ENCODE results near the gene PPP1R13B. TPM values are rescaled to one million over a fixed set of nuclear protein-coding genes. Genes with fewer than 3 reads are reported as not detected.

PPP1R13B gene
- polyA plus RNA-seq, 1 of the 3 experiments (the other 2 are of a cell fraction) = 5.7 TPM

GRCh38 chr14:103867020-103867419 is 19.6 kb upstream of the PPP1R13B start:
- Histone ChIP-seq H2AFZ (ENCODE audit: low read depth) (no peak overlapping the region), H3K4me1 (ENCODE audit: control insufficient read depth in 1 of 2, insufficient read depth in 2 of 2, low read depth in 1 of 2, low read length in 1 of 2) (peaks cover 0 to 14% of the 10 kb centered on the region in 2 experiments; a peak in 1 of 4 replicates), H3K79me2 (ENCODE audit: insufficient read depth) (no peaks in the 10 kb centered on the region), H3K4me3 (ENCODE audit: low read depth in 2 of 2, low read length in 1 of 2) (no peak overlapping the region), H3F3A (replicated peaks; ENCODE audit: insufficient read depth) (no peaks in the 10 kb centered on the region), H3K9me3 (no peaks in the 10 kb centered on the region), H3K27me3 (ENCODE audit: insufficient read depth) (no peaks in the 10 kb centered on the region; the same call in 1 of the 2 replicates), H3K4me2 (no peak overlapping the region), H3K36me3 (replicated peaks in 1 of 2; ENCODE audit: control insufficient read depth in 1 of 2, insufficient read depth in 2 of 2, low read length in 1 of 2) (no peaks in the 10 kb centered on the region), H3K9me2 (no peaks in the 10 kb centered on the region), H3K9ac (no peak overlapping the region), H4K20me1 (ENCODE audit: insufficient read depth) (no peaks in the 10 kb centered on the region), H3K27ac (ENCODE audit: low read depth in 2 of 2, low read length in 1 of 2) (no peak overlapping the region)
- TF ChIP-seq IRF3 (IDR thresholded peaks at IDR 0.05; ENCODE audit: low read depth, low read length) (no peak), SIN3A (IDR thresholded peaks at IDR 0.05; ENCODE audit: borderline replicate concordance, low read depth, low read length) (no peak), CHD2 (IDR thresholded peaks at IDR 0.05; ENCODE audit: low read length, partially characterized antibody) (no peak), NRF1 (IDR thresholded peaks at IDR 0.05; ENCODE audit: low read depth, low read length) (no peak), TCF12 (IDR thresholded peaks at IDR 0.05) (no peak)
- peak; percentile 21 for DNase-seq
- WGBS (ENCODE audit: low lambda C conversion rate) = 100% methylated on average over 1 of the region's 10 CpGs
- CTCF ChIA-PET = interaction anchor here (0.9 to 2.9 kb wide), 2 partner anchors 43 to 55 kb away, joined by 3 to 10 read pairs; no protein-coding TSS in a partner anchor
- POLR2A ChIA-PET = interaction anchor here (0.8 kb wide), 1 partner anchor 11 kb away, joined by 3 read pairs; no protein-coding TSS in a partner anchor

DNA sequence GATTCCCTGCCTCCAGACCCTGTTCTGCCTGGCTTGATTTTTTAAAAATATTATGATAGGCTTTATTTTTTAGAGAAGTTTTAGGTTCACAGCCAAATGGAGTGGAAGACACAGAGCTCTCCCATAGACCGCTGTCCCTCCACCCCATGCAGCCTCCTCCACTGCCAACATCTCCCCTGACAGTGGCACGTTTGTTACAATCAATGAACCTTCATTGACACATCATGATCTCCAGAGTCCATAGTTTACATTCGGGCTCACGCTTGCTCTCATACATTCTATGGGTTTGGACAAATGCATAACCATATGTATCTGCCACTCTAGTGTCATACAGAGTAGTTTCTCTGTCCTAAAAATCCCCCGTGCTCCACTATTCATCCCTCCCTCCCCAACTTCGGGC is 15.9 kb upstream of the PPP1R13B start:
- Histone ChIP-seq H3K9me3 (no peaks in the 10 kb centered on the region), H3K4me3 (ENCODE audit: low read depth in 2 of 2, low read length in 1 of 2) (no peak overlapping the region), H2AFZ (ENCODE audit: low read depth) (no peak overlapping the region), H3K4me1 (ENCODE audit: control insufficient read depth in 1 of 2, insufficient read depth in 2 of 2, low read depth in 1 of 2, low read length in 1 of 2) (peaks cover 0 to 5% of the 10 kb centered on the region in 2 experiments; a peak in 1 of 4 replicates), H3F3A (replicated peaks; ENCODE audit: insufficient read depth) (no peaks in the 10 kb centered on the region), H4K20me1 (ENCODE audit: insufficient read depth) (no peaks in the 10 kb centered on the region), H3K9ac (no peak overlapping the region), H3K4me2 (no peak overlapping the region), H3K27ac (ENCODE audit: low read depth in 2 of 2, low read length in 1 of 2) (no peak overlapping the region), H3K36me3 (replicated peaks in 1 of 2; ENCODE audit: control insufficient read depth in 1 of 2, insufficient read depth in 2 of 2, low read length in 1 of 2) (no peaks in the 10 kb centered on the region), H3K79me2 (ENCODE audit: insufficient read depth) (no peaks in the 10 kb centered on the region), H3K27me3 (ENCODE audit: insufficient read depth) (no peaks in the 10 kb centered on the region; the same call in 1 of the 2 replicates), H3K9me2 (no peaks in the 10 kb centered on the region)
- ChIA-PET POLR2A (no interaction called here), CTCF (interaction anchor here (1.0 kb wide), 1 partner anchor 10 kb away, joined by 3 read pairs; no protein-coding TSS in a partner anchor)
- DNase-seq = no peak
- no peak for TF ChIP-seq SIN3A (IDR thresholded peaks at IDR 0.05; ENCODE audit: borderline replicate concordance, low read depth, low read length)
- TF ChIP-seq USF1 (IDR thresholded peaks at IDR 0.05; ENCODE audit: borderline replicate concordance, low read depth) = no peak
- no peak for TF ChIP-seq CTCF (IDR thresholded peaks at IDR 0.05)
- TF ChIP-seq JUND (IDR thresholded peaks at IDR 0.05) = no peak
- no peak for TF ChIP-seq MEF2A (IDR thresholded peaks at IDR 0.05; ENCODE audit: borderline replicate concordance, low read depth)
- TF ChIP-seq RXRA (IDR thresholded peaks at IDR 0.05; ENCODE audit: borderline replicate concordance, low read depth) = no peak
- no peak for TF ChIP-seq EZH2phosphoT487 (IDR thresholded peaks at IDR 0.05; ENCODE audit: borderline replicate concordance, low read depth)
- TF ChIP-seq TEAD4 (IDR thresholded peaks at IDR 0.05; ENCODE audit: borderline replicate concordance, insufficient read depth) = no peak
- TF ChIP-seq, protein P1, sequence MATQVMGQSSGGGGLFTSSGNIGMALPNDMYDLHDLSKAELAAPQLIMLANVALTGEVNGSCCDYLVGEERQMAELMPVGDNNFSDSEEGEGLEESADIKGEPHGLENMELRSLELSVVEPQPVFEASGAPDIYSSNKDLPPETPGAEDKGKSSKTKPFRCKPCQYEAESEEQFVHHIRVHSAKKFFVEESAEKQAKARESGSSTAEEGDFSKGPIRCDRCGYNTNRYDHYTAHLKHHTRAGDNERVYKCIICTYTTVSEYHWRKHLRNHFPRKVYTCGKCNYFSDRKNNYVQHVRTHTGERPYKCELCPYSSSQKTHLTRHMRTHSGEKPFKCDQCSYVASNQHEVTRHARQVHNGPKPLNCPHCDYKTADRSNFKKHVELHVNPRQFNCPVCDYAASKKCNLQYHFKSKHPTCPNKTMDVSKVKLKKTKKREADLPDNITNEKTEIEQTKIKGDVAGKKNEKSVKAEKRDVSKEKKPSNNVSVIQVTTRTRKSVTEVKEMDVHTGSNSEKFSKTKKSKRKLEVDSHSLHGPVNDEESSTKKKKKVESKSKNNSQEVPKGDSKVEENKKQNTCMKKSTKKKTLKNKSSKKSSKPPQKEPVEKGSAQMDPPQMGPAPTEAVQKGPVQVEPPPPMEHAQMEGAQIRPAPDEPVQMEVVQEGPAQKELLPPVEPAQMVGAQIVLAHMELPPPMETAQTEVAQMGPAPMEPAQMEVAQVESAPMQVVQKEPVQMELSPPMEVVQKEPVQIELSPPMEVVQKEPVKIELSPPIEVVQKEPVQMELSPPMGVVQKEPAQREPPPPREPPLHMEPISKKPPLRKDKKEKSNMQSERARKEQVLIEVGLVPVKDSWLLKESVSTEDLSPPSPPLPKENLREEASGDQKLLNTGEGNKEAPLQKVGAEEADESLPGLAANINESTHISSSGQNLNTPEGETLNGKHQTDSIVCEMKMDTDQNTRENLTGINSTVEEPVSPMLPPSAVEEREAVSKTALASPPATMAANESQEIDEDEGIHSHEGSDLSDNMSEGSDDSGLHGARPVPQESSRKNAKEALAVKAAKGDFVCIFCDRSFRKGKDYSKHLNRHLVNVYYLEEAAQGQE (IDR thresholded peaks at IDR 0.05; ENCODE audit: low read depth, low read length) = no peak
- TF ChIP-seq RCOR1 (IDR thresholded peaks at IDR 0.05; ENCODE audit: low read length) = no peak
- TF ChIP-seq EP300 (IDR thresholded peaks at IDR 0.05; ENCODE audit: borderline replicate concordance in 1 of 2, low read depth in 1 of 2, low read length in 1 of 2) = no peak
- TF ChIP-seq, protein P2, sequence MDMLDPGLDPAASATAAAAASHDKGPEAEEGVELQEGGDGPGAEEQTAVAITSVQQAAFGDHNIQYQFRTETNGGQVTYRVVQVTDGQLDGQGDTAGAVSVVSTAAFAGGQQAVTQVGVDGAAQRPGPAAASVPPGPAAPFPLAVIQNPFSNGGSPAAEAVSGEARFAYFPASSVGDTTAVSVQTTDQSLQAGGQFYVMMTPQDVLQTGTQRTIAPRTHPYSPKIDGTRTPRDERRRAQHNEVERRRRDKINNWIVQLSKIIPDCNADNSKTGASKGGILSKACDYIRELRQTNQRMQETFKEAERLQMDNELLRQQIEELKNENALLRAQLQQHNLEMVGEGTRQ (IDR thresholded peaks at IDR 0.05; ENCODE audit: borderline replicate concordance, low read depth, low read length) = no peak
- WGBS (ENCODE audit: low lambda C conversion rate) = 81% methylated on average over 6 of the region's 6 CpGs
